ENCODE measurements around the gene SLC25A40. TPM values are rescaled to one million over a fixed set of nuclear protein-coding genes. Genes with fewer than 3 reads are reported as not detected.
"Not testable (repeated sequence)": the region's sequence is repeated elsewhere in the genome, so short reads cannot be mapped to it uniquely, and the experiment has no call there.

The SLC25A40 gene
- total and polyA plus RNA-seq, 7 donors, result 9.6 to 46.8 (median 17.4) TPM

DNA sequence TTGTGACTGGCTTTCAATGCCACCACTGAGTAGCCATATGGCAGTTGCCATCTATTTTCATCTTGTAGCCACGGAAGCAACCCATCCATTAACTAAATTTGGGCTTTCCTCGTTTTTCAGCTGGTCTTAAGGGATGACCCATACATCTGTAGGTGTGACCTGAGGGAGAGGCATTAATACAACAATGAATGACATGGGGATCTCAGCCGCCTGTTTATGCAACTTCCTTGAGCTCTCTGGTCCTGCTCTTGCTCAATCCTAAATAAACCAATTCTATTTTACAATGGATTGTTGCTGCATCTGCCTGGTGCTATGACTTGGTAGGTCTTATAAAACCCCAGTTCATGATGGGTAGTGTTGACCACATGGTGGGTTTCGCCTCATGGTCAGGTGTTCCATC, 36.0 kb upstream of the SLC25A40 start:
- WGBS, 2 donors, result 87 to 90% methylated on average over 4 of the region's 4 CpGs
- H3K27me3 ChIP-seq, result no peaks in the 10 kb centered on the region

GRCh38 chr7:87908814-87909213, 32.7 kb upstream of the SLC25A40 start:
- H3K27me3 ChIP-seq; H3K27ac ChIP-seq; H3K36me3 ChIP-seq; H3K4me1 ChIP-seq; H3K4me3 ChIP-seq; intact Hi-C loops (cut with DNase I); H3K9me3 ChIP-seq; DNase-seq: not testable (repeated sequence)
- 97 to 98% methylated on average over 4 of the region's 4 CpGs for WGBS, 2 donors

More for the DNA sequence above, 36.0 kb upstream of the SLC25A40 start:
- H3K4me1 ChIP-seq, result no peaks in the 10 kb centered on the region
- no peak overlapping the region for H3K4me3 ChIP-seq
- no peak overlapping the region for H3K27ac ChIP-seq
- TF ChIP-seq, protein P1, sequence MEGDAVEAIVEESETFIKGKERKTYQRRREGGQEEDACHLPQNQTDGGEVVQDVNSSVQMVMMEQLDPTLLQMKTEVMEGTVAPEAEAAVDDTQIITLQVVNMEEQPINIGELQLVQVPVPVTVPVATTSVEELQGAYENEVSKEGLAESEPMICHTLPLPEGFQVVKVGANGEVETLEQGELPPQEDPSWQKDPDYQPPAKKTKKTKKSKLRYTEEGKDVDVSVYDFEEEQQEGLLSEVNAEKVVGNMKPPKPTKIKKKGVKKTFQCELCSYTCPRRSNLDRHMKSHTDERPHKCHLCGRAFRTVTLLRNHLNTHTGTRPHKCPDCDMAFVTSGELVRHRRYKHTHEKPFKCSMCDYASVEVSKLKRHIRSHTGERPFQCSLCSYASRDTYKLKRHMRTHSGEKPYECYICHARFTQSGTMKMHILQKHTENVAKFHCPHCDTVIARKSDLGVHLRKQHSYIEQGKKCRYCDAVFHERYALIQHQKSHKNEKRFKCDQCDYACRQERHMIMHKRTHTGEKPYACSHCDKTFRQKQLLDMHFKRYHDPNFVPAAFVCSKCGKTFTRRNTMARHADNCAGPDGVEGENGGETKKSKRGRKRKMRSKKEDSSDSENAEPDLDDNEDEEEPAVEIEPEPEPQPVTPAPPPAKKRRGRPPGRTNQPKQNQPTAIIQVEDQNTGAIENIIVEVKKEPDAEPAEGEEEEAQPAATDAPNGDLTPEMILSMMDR (IDR thresholded peaks at IDR 0.05), result no peak
- TF ChIP-seq POLR2AphosphoS5 (IDR thresholded peaks at IDR 0.05) (no peak), EP300 (IDR thresholded peaks at IDR 0.05) (no peak), POLR2A (IDR thresholded peaks at IDR 0.05) (no peak)
- DNase-seq, result no peak
- no peaks in the 10 kb centered on the region for H3K36me3 ChIP-seq
- intact Hi-C loops (cut with DNase I), result no loop called here
- H3K9me3 ChIP-seq, result no peaks in the 10 kb centered on the region

GRCh38 chr7:87907136-87907906, 31.2 kb upstream of the SLC25A40 start:
- H3K4me3 ChIP-seq; H3K36me3 ChIP-seq; H3K9me3 ChIP-seq; intact Hi-C loops (cut with DNase I); H3K4me1 ChIP-seq; H3K27ac ChIP-seq; H3K27me3 ChIP-seq; DNase-seq: not testable (repeated sequence)
- WGBS, 2 donors, result 96 to 97% methylated on average over 3 of the region's 3 CpGs

DNA sequence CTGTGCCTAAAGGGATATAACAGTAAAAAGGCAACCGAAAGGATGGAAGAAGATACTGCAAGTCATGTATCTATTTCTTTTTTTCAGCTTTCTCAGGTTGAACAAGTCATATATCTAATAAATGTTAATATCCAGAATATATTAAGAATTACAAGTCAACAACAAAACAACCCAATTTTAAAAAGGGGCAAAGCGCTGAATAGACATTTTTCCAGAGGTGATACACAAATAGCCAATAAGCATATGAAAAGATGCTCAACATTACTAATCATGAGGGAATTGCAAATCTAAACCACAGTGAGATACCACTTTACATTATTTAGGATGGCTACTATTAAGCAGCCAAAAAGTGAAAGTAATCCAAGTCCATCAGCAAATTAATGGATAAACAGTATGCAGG, 23.1 kb upstream of the SLC25A40 start:
- H3K27me3 ChIP-seq, result no peaks in the 10 kb centered on the region
- no peaks in the 10 kb centered on the region for H3K4me1 ChIP-seq
- H3K4me3 ChIP-seq, result no peak overlapping the region
- H3K36me3 ChIP-seq, result peaks cover 0 to 20% (median 0%) of the 10 kb centered on the region in 4 donors
- WGBS, 2 donors, result 98 to 99% methylated on average over 2 of the region's 2 CpGs
- intact Hi-C loops (cut with DNase I), result no loop called here
- TF ChIP-seq POLR2A (IDR thresholded peaks at IDR 0.05) (no peak), EP300 (IDR thresholded peaks at IDR 0.05) (no peak), POLR2AphosphoS5 (IDR thresholded peaks at IDR 0.05) (no peak)
- TF ChIP-seq, protein P1 (IDR thresholded peaks at IDR 0.05), result no peak
- H3K27ac ChIP-seq, result no peak overlapping the region
- no peak for DNase-seq
- H3K9me3 ChIP-seq, result no peaks in the 10 kb centered on the region

- H3K27me3 ChIP-seq, result no peaks in the 10 kb centered on the region
- 92 to 94% methylated on average over 2 of the region's 2 CpGs for WGBS, 2 donors
- DNase-seq, result no peak
- H3K4me3 ChIP-seq, result no peak overlapping the region
- intact Hi-C loops (cut with DNase I), result no loop called here
- TF ChIP-seq EP300 (IDR thresholded peaks at IDR 0.05), result no peak
- no peak for TF ChIP-seq POLR2A (IDR thresholded peaks at IDR 0.05)
- TF ChIP-seq, protein P1 (IDR thresholded peaks at IDR 0.05), result no peak
- TF ChIP-seq POLR2AphosphoS5 (IDR thresholded peaks at IDR 0.05), result no peak
- peaks cover 0 to 13% (median 0%) of the 10 kb centered on the region in 4 donors for H3K36me3 ChIP-seq
- no peak overlapping the region for H3K27ac ChIP-seq
- no peaks in the 10 kb centered on the region for H3K9me3 ChIP-seq
- H3K4me1 ChIP-seq, result no peaks in the 10 kb centered on the region
These were observed 19.2 kb upstream of the SLC25A40 start for GRCh38 chr7:87895363-87895762.

DNA sequence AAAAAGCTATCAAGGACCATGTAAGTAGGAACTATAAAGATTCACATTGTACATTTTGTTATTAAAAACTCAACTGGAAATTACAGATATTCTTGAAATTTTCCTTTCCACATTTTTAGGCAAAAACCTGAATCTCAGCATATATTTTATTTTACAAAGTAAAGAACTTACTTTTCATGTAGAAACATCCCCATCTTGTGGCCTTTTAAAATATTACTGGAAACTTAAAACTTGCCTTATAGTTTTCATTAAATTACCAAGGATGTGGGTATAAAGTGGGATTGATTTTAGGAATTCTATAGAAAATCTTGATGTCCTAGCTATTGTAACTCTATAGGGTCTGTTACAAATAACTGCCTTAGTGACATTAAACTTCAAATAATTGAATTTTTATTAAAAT, 10.7 kb upstream of the SLC25A40 start:
- no peaks in the 10 kb centered on the region for H3K27me3 ChIP-seq
- no peak overlapping the region for H3K27ac ChIP-seq
- intact Hi-C loops (cut with DNase I), result loop anchor here (5.0 kb wide), 1 partner anchor 90 kb away; no protein-coding TSS in a partner anchor
- H3K36me3 ChIP-seq, result peaks cover 0 to 14% (median 0%) of the 10 kb centered on the region in 4 donors
- no peaks in the 10 kb centered on the region for H3K9me3 ChIP-seq
- no peaks in the 10 kb centered on the region for H3K4me1 ChIP-seq
- TF ChIP-seq, protein P1 (IDR thresholded peaks at IDR 0.05), result peak in 3 of 4 experiments; percentile 19 to 32 (median 26)
- no peak for TF ChIP-seq POLR2AphosphoS5 (IDR thresholded peaks at IDR 0.05)
- no peak for DNase-seq
- H3K4me3 ChIP-seq, result no peak overlapping the region

Data from sigmoid colon (tissue), 7 donors.